Activated T-helper 1 cell treated with anti-CD3 and anti-CD28 coated beads, Interleukin-2, amount 50 U/mL, for 16 hours (primary cell): ENCODE measurements around the gene IGFL4.
A peak's percentile ranks its signal among the peaks of the same experiment; 100 is the strongest.

Experiments used
- DNase-seq, 2 donors: peaks; one replicate each; pipeline ENCODE4 v3.0.0-alpha.2; 2020; ENCODE audit warnings: low read depth in 1 of 2, low spot score in 1 of 2

Gene IGFL4

GRCh38 chr19:46022061-46022430, 18.8 kb downstream of the IGFL4 start:
- DNase-seq = no peak

DNA sequence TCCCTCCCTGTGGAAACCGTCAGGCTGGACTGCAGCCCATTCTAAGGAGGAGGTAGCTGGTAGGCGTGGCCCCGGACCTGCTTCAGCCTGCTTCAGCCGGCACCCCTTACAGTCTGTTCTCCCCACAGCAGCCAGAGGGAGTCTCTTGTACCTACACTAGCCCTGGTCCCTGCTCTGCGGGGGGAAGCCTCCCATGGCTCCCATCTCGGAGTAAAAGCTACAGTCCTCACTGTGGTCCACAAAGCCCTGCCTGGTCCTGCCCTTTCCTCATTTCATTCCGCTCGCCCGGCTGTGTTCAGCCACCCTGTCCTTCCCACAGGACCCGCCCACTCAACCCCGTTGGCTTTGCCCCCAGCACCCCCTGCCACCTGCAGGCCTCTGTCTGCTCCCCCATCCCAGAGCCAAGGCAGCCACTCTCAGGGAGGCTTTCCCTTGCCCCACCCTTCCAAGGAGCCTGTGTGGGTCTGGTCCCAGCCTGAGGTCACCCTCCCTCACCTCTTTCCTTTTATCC, 19.2 kb downstream of the IGFL4 start:
- no peak for DNase-seq

- DNase-seq = no peak
Measured at GRCh38 chr19:46020819-46021125, 20.0 kb downstream of the IGFL4 start.

DNA sequence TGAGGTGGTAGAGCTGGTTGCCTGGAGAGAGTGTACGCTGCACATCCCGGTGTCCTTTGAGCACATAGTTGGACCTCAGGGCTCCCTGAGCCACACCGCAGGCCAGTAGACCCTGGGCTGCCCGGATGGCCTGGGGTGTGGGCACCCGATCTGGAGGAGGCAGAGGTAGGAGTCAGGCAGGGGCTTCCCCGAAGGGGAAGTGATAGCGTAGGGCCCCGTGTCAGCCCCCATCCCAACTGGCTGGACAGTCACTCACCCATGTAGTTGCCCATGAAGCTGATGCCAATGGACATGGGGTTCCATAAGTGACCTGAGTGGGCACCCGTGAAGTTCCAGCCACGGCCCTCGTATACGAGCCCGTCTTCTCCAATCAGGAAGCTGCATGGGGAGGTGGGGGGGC, 21.5 kb downstream of the IGFL4 start:
- DNase-seq = no peak

- no peak for DNase-seq
Measured at GRCh38 chr19:46018729-46019251, 22.0 kb downstream of the IGFL4 start.

- DNase-seq = no peak
Measured at GRCh38 chr19:46017874-46018675, 22.7 kb downstream of the IGFL4 start.

- no peak for DNase-seq
Measured at GRCh38 chr19:46017095-46017429, 23.7 kb downstream of the IGFL4 start.

- peak; percentile 70 for DNase-seq
Measured at GRCh38 chr19:46016426-46017094, 24.2 kb downstream of the IGFL4 start.

- DNase-seq = no peak
Measured at GRCh38 chr19:46015687-46016425, 24.9 kb downstream of the IGFL4 start.

DNA sequence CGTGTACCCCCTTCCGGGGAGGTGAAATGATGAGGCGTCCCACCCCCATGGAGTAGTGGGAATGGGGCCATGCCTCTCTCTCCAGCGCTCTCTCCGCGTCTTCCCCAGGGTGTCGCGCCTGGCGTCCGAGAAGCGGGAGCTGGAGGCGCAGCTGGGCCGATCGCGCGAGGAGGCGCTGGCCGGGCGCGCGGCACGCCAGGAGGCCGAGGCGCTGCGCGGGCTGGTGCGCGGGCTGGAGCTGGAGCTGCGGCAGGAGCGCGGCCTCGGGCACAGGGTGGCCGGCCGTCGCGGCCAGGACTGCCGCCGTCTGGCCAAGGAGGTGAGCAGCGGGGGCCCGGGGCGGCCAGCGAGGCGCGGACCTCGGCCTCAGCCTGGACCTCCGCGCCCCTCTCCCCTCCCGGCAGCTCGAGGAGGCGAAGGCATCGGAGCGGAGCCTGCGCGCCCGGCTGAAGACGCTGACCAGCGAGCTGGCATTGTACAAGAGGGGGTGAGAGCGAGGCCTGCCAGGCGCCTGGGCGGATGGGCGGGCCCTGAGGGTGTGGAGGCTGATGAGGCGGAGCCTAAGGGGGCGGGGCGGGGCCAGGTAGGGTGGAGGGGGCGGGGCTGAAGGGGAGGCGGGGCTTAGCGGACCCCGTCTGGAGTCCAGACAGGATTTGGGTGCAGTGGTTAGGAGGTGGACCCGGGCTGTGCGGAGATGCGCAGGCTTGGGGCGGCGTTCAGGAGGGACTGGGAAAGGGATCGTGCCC, 25.7 kb downstream of the IGFL4 start:
- peak; percentile 39 to 49 for DNase-seq

- no peak for DNase-seq
Measured at GRCh38 chr19:46014534-46014933, 26.3 kb downstream of the IGFL4 start.

- peak; percentile 53 to 57 for DNase-seq
Measured at GRCh38 chr19:46009530-46010510, 31.0 kb downstream of the IGFL4 start.

GRCh38 chr19:46006411-46006810, 34.4 kb downstream of the IGFL4 start:
- DNase-seq = no peak

DNA sequence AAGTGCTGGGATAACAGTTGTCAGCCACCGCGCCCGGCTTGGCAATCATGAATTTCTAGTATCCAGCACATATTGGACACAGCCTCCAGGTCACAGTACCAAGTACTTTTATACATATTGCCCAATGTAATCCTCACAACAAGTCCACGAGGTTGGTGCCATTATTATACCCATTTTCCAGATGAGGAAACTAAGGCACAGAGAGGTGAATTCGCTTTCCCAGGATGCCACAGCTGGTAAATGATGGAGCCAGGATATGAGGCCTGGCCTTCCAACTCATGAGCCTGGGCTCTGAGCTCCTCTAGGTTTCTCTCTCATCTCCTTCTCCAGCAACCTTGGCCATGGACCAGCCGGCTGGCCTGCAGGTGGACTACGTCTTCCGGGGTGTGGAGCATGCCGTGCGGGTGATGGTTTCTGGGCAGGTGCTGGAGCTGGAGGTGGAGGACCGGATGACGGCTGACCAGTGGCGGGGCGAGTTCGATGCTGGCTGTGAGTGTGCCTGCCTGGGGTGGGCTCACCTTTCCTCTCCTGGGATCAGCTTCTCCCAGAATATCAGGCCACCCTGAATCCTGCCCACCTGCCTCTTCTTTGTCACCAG, 38.0 kb downstream of the IGFL4 start:
- no peak for DNase-seq

DNA sequence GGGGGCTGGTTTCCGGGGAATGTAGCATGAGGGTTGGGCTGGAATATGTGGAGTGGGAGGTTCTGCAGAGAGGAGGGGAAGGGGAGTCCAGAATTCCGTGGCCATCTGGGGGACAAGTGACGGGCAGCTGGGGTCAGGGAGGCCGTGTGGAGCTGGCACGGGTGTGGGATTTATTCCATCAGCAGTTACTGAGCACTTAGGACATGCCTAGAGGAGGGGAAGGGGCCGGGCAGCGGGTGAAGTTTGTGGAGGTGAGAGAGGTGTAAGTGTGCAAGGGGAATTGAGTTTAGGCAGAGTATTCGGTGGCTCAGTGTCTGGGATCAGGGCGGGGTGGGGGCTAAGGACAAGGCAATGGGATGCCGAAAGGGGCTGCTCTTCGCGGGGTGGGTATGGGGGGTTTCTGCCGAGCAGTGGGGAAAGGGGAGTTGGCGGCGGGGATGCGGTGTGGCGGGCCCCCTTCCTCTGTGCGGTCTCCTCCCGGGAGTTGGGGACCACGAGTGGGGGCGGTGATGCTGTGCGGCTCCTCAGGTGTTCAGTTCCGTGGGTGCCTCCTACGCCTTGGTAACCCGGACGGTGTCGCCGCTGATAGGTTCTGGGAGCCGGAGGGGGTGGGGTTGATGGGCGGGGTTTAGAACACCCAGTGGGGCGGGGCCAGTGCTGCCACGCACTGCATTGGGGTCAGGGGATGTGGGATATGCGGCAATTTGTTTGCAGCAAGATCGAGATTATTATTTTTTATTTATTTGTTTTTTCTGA, 40.1 kb downstream of the IGFL4 start:
- DNase-seq = peak; percentile 53 to 62

DNA sequence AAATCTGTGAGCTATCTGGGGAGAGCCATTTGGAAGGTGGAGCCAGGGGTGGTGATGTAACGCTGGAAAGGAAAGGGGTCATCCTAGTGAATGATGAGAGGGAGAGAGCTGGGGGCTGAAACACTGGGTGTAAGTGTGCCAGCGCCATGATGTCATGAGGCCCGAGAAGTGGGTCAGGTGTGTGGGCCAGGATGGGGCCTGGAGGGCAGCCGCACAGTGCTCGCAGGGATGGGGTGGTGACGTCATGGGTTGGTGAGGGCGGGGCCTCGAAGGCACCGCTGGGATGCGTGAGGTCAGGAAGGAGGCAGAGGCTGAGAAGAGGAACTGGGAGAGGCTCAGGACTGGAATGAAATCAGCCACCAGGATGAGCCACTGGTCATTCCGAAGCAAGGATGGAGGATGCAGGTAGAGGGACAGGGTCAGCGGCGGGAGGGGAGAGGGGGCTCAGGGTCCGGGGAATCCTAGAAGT, 41.1 kb downstream of the IGFL4 start:
- no peak for DNase-seq

- no peak for DNase-seq
Measured at GRCh38 chr19:45998834-45999233, 42.0 kb downstream of the IGFL4 start.

DNA sequence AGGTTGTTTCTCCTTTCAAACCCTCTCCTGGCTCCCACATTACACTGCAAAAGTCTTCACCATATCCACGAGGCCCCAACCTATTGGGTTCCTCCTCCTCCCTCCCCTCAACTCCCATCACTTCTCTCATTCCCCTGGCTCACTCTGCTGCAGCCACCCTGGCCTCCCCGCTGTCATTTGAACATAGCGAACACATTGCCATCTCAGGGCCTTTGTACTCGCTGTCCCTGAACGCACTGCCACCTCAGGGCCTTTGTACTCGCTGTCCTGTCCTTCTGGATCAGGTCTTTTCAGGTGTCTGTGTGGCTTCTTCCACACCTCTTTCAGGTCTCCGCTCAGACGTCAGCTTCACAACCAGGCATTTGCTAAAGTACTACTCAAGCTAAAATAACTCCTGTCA, 43.9 kb downstream of the IGFL4 start:
- no peak for DNase-seq
